Bronchial epithelial cell (primary cell): Measurements from ENCODE around the gene GIPC2. TPM values are rescaled to one million over a fixed set of nuclear protein-coding genes. Genes with fewer than 3 reads are reported as not detected.
"Not testable (repeated sequence)": the region's sequence is repeated elsewhere in the genome, so short reads cannot be mapped to it uniquely, and the experiment has no call there.

Experiments
- DNase-seq: peaks from one replicate; pipeline ENCODE4 v3.0.0-alpha.2; 2010; ENCODE audit warnings: low read depth
- FAIRE-seq: peaks from 2 replicates; lab custom pipeline; 2011; peaks lifted over from hg19 to GRCh38; lab: Jason Lieb, UNC
- H3K27me3 ChIP-seq: 2 replicates; pipeline ENCODE4 v1.5.1; 2011; ENCODE audit warnings: low read length; ENCODE audit not compliant: control insufficient read depth, insufficient read depth
- H3K36me3 ChIP-seq: 2 replicates; pipeline ENCODE4 v1.5.1; 2011; ENCODE audit warnings: low read length; ENCODE audit not compliant: control insufficient read depth, insufficient read depth
- H3K4me3 ChIP-seq: 2 replicates; pipeline ENCODE4 v1.5.1; 2011; ENCODE audit warnings: mild to moderate bottlenecking, low read depth, low read length, control low read depth
- total RNA-seq: library from RNA; depleted of rRNA; stranded (reverse); fragments of >200 nt; gene quantifications from 2 replicates; pipeline ENCODE4 v1.2.1, GENCODE V29; 2014
- TF ChIP-seq, protein P1 (sequence below): IDR thresholded peaks from 2 replicates; pipeline ENCODE4 v1.5.1; 2011; ENCODE audit warnings: mild to moderate bottlenecking, moderate library complexity, low read length, control low read depth, inconsistent platforms; ENCODE audit not compliant: insufficient read depth, severe bottlenecking

The GIPC2 gene
- total RNA-seq, 1 donor from 2014 or later = 1.1 TPM

GRCh38 chr1:78009276-78009675, 36.5 kb upstream of the GIPC2 start:
- TF ChIP-seq, protein P1, sequence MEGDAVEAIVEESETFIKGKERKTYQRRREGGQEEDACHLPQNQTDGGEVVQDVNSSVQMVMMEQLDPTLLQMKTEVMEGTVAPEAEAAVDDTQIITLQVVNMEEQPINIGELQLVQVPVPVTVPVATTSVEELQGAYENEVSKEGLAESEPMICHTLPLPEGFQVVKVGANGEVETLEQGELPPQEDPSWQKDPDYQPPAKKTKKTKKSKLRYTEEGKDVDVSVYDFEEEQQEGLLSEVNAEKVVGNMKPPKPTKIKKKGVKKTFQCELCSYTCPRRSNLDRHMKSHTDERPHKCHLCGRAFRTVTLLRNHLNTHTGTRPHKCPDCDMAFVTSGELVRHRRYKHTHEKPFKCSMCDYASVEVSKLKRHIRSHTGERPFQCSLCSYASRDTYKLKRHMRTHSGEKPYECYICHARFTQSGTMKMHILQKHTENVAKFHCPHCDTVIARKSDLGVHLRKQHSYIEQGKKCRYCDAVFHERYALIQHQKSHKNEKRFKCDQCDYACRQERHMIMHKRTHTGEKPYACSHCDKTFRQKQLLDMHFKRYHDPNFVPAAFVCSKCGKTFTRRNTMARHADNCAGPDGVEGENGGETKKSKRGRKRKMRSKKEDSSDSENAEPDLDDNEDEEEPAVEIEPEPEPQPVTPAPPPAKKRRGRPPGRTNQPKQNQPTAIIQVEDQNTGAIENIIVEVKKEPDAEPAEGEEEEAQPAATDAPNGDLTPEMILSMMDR = no peak
- Histone ChIP-seq H3K36me3 (peaks cover 2% of the 10 kb centered on the region), H3K27me3 (no peaks in the 10 kb centered on the region), H3K4me3 (no peak overlapping the region)
- DNase-seq (no peak), FAIRE-seq (no peak)

GRCh38 chr1:78009836-78010235, 35.9 kb upstream of the GIPC2 start:
- no peak overlapping the region for H3K4me3 ChIP-seq
- DNase-seq = no peak
- FAIRE-seq = no peak
- TF ChIP-seq, protein P1 = no peak
- H3K36me3 ChIP-seq = peaks cover 2% of the 10 kb centered on the region
- no peaks in the 10 kb centered on the region for H3K27me3 ChIP-seq

- FAIRE-seq (no peak), DNase-seq (no peak)
- Histone ChIP-seq H3K27me3 (no peaks in the 10 kb centered on the region), H3K36me3 (peaks cover 2% of the 10 kb centered on the region), H3K4me3 (no peak overlapping the region)
- TF ChIP-seq, protein P1 = no peak
Observed at GRCh38 chr1:78011050-78011449, 34.7 kb upstream of the GIPC2 start.

- DNase-seq = no peak
- no peak for FAIRE-seq
- Histone ChIP-seq H3K27me3 (no peaks in the 10 kb centered on the region), H3K36me3 (peaks cover 2% of the 10 kb centered on the region), H3K4me3 (no peak overlapping the region)
- TF ChIP-seq, protein P1 = no peak
Observed at GRCh38 chr1:78015148-78015547, 30.6 kb upstream of the GIPC2 start.

DNA sequence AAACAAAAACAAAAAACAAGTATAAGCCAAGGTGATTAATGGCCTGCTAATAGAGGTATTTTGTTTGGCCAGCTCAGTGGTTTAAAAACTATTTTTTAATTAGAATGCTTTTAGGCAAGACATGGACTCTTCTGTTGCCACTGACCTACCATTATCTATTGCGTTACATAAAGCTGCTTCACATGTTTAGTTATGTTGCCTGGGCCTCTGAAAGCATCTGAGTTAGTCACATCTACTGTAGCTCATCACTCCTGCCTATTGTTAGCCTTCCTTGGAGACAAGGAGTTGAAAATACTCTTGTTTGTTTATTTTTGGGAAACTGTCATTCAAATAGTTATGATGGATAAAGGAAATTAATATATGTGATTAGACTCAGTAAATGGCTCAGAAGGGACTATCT, 26.7 kb upstream of the GIPC2 start:
- TF ChIP-seq, protein P1 = no peak
- FAIRE-seq = no peak
- Histone ChIP-seq H3K27me3 (no peaks in the 10 kb centered on the region), H3K4me3 (no peak overlapping the region), H3K36me3 (no peaks in the 10 kb centered on the region)
- no peak for DNase-seq

GRCh38 chr1:78021134-78021533, 24.6 kb upstream of the GIPC2 start:
- not testable (repeated sequence) for FAIRE-seq, H3K4me3 ChIP-seq, DNase-seq, H3K27me3 ChIP-seq, H3K36me3 ChIP-seq
